Adrenal gland (tissue), 12 donors: ENCODE measurements around the gene LRRIQ1. TPM values are rescaled to one million over a fixed set of nuclear protein-coding genes. Genes with fewer than 3 reads are reported as not detected.
"Not testable (repeated sequence)": the region's sequence is repeated elsewhere in the genome, so short reads cannot be mapped to it uniquely, and the experiment has no call there.

Experiments used
- DNase-seq, 7 donors: peaks; one replicate each; pipeline ENCODE4 v3.0.0-alpha.2; 2019 to 2020
- H3K27ac ChIP-seq, 5 donors: fragments of 200-600 bp; sonication (generic) in 4 of 5; 1 replicate in 3 of 5; 2 replicates in 2 of 5; pipeline versions ENCODE4 v1.5.1 to v1.8.0; 2016 to 2020; ENCODE audit warnings: mild to moderate bottlenecking in 1 of 5
- H3K27me3 ChIP-seq: fragments of 200-600 bp; 2 replicates; pipeline ENCODE4 v1.8.0; 2021
- H3K36me3 ChIP-seq, 2 donors: fragments of 200-600 bp; replicated peaks in 1 of 2; 1 replicate in 1 of 2; 2 replicates in 1 of 2; pipeline versions ENCODE4 v1.5.1 to v1.8.0; 2018 to 2022
- H3K4me1 ChIP-seq, 2 donors: fragments of 200-600 bp; replicated peaks in 1 of 2; 1 replicate in 1 of 2; 2 replicates in 1 of 2; pipeline versions ENCODE4 v1.5.1 to v1.8.0; 2018 to 2021
- H3K4me3 ChIP-seq, 4 donors: fragments of 200-600 bp; sonication (generic) in 3 of 4; one replicate each; pipeline ENCODE4 v1.5.1; 2016 to 2018
- H3K9me3 ChIP-seq, 3 donors: fragments of 200-600 bp; sonication (generic) in 1 of 3; replicated peaks in 1 of 3; 1 replicate in 2 of 3; 2 replicates in 1 of 3; pipeline versions ENCODE4 v1.5.1 to v1.8.0; 2016 to 2021
- CTCF ChIP-seq, 6 experiments: fragments of 450-650 bp in 4 of 6; fragments of 200-600 bp in 2 of 6; sonication (generic) in 1 of 6; IDR thresholded peaks; 1 replicate in 5 of 6; 2 replicates in 1 of 6; pipeline versions ENCODE4 v1.5.1 to v1.8.0; 2016 to 2021; ENCODE audit warnings: antibody characterized with exemption in 6 of 6, mild to moderate bottlenecking in 2 of 6, moderate library complexity in 1 of 6
- POLR2A ChIP-seq, 2 donors: fragments of 450-650 bp; IDR thresholded peaks; one replicate each; pipeline ENCODE4 v1.6.1; 2017; ENCODE audit warnings: antibody characterized with exemption in 2 of 2, mild to moderate bottlenecking in 2 of 2, moderate library complexity in 1 of 2
- WGBS, 4 donors: extraction: QIAGEN DNeasy Blood & Tissue Kit in 2 of 4; methylation state at CpG; one replicate each; pipeline versions ENCODE4 v1.1.5 to v1.1.7; 2013 to 2017; 5-methylcytosine and 5-hydroxymethylcytosine counted together
- intact Hi-C, 2 donors: fragments of 100-400 bp; cut with DNase I; formaldehyde crosslinking; loops; one replicate each; pipeline versions ENCODE4 v1.14.1 to v1.15.0; 2022 to 2023
- polyA plus RNA-seq, 3 donors: library from polyadenylated mRNA; stranded (reverse); fragments of 200-250 nt in 2 of 3; fragments of 350-450 nt in 1 of 3; fragmentation: Illumina TruSeq in 1 of 3; extraction: RNeasy Lipid Tissue Mini Kit (QIAGEN cat#74804) in 1 of 3; gene quantifications; one replicate each; pipeline ENCODE4 v1.2.3, GENCODE V29; 2013 to 2014
- total RNA-seq, 9 donors: library from RNA; depleted of rRNA in 4 of 9; stranded (reverse); fragments of >200 nt in 4 of 9; fragments of 120-200 nt in 1 of 9; fragmentation: NEBNext Ultra II Directional in 1 of 9; extraction: Animal tissue kit (Norgen Biotek cat#: 25700) in 1 of 9; gene quantifications; one replicate each; pipeline versions ENCODE4 v1.1.0 to v1.2.4, GENCODE V29; 2013 to 2023
- donor health status: healthy with polysubstance abuse.
- donor health status: Bipolar disorder and iron deficiency.
- donor health status: DM: yes; HTN: yes; CAD: no.
- donor health status: DM: no; HTN: no; CAD: no.
- donor health status: DM: no; HTN: no; CAD: no.
- donor health status: DM: yes; HTN: yes; CAD: no.

The LRRIQ1 gene
- total and polyA plus RNA-seq, 12 donors: 0.09 to 0.56 (median 0.34) TPM; not detected in 3

DNA sequence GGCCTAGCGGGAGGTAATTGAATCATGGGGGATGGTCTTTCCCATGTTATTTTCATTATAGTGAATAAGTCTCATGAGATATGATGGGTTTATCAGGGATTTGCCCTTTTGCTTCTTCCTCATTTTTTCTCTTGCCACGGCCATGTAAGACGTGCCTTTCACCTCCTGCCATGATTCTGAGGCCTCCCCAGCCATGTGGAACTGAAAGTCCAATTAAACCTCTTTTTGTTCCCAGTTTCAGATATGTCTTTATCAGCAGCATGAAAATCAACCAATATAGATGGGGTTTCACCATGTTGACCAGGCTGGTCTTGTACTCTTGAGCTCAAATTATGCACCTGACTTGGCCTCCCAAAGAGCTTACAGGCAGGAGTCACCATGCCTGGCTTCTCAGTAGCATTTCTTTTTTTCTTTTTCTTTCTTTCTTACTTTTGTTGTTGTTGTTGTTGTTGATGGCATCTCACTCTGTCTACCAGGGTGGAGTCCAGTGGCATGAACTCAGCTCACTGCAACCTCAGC is 33.3 kb upstream of the LRRIQ1 start:
- Histone ChIP-seq H3K9me3 (no peaks in the 10 kb centered on the region), H3K4me1 (no peaks in the 10 kb centered on the region), H3K36me3 (no peaks in the 10 kb centered on the region), H3K27ac (no peak overlapping the region), H3K4me3 (no peak overlapping the region), H3K27me3 (no peaks in the 10 kb centered on the region)
- DNase-seq: no peak
- TF ChIP-seq CTCF (IDR thresholded peaks at IDR 0.05) (no peak), POLR2A (IDR thresholded peaks at IDR 0.05) (no peak)
- intact Hi-C loops: no loop called here
- WGBS, 4 donors: 58 to 64% (median 60%) methylated on average over 3 of the region's 3 CpGs

- Histone ChIP-seq H3K9me3 (no peaks in the 10 kb centered on the region), H3K27me3 (no peaks in the 10 kb centered on the region), H3K4me3 (no peak overlapping the region), H3K36me3 (no peaks in the 10 kb centered on the region), H3K27ac (no peak overlapping the region), H3K4me1 (no peaks in the 10 kb centered on the region)
- intact Hi-C loops: no loop called here
- TF ChIP-seq POLR2A (IDR thresholded peaks at IDR 0.05) (no peak), CTCF (IDR thresholded peaks at IDR 0.05) (no peak)
- DNase-seq: no peak
Observed at GRCh38 chr12:85004204-85004603, 31.9 kb upstream of the LRRIQ1 start.

- H3K4me3 ChIP-seq, H3K4me1 ChIP-seq, H3K9me3 ChIP-seq, intact Hi-C loops, H3K27me3 ChIP-seq, H3K27ac ChIP-seq, H3K36me3 ChIP-seq, DNase-seq: not testable (repeated sequence)
- 41 to 59% (median 56%) methylated on average over 2 of the region's 2 CpGs for WGBS, 4 donors
Observed at GRCh38 chr12:85005047-85005446, 31.1 kb upstream of the LRRIQ1 start.

DNA sequence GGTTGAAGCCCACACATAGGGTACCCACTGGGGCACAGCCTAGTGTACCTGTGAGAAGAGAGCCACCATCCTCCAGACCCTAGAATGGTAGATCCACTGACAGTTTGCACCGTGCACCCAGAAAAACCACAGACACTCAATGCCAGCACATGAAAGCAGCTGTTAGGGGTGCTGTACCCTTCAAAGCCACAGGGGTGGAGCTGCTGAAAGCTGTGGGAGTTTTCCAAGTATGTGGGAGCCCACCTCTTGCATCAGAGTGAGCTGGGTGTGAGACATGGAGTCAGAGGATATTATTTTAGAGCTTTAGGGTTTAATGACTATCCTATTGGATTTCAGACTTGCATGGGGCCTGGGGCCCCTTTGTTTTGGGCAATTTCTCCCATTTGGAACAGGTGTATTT is 30.5 kb upstream of the LRRIQ1 start:
- Histone ChIP-seq H3K4me1 (no peaks in the 10 kb centered on the region), H3K27ac (no peak overlapping the region), H3K4me3 (no peak overlapping the region), H3K36me3 (no peaks in the 10 kb centered on the region), H3K9me3 (no peaks in the 10 kb centered on the region), H3K27me3 (no peaks in the 10 kb centered on the region)
- 80 to 87% (median 80%) methylated on average over 1 of the region's 1 CpG for WGBS, 4 donors
- intact Hi-C loops: no loop called here
- TF ChIP-seq CTCF (IDR thresholded peaks at IDR 0.05): no peak
- DNase-seq: no peak

- TF ChIP-seq POLR2A (IDR thresholded peaks at IDR 0.05) (no peak), CTCF (IDR thresholded peaks at IDR 0.05) (no peak)
Observed at GRCh38 chr12:85006206-85006605, 29.9 kb upstream of the LRRIQ1 start.

More at GRCh38 chr12:85006206-85006605, 29.9 kb upstream of the LRRIQ1 start:
- no peaks in the 10 kb centered on the region for H3K27me3 ChIP-seq
- H3K4me1 ChIP-seq: no peaks in the 10 kb centered on the region
- 28 to 52% (median 36%) methylated on average over 1 of the region's 1 CpG for WGBS, 4 donors
- no peak overlapping the region for H3K27ac ChIP-seq
- no peak overlapping the region for H3K4me3 ChIP-seq
- H3K9me3 ChIP-seq: no peaks in the 10 kb centered on the region
- intact Hi-C loops: no loop called here
- H3K36me3 ChIP-seq: no peaks in the 10 kb centered on the region
- DNase-seq: no peak
